Neural progenitor cell (in vitro differentiated cells): ENCODE data around the gene AGK.

Experiments used
- CTCF ChIP-seq: fragments of 200-600 bp; sonication (generic); IDR thresholded peaks from 2 replicates; pipeline ENCODE4 v1.5.1; 2017; ENCODE audit warnings: antibody characterized with exemption, mild to moderate bottlenecking
- EZH2 ChIP-seq: fragments of 200-600 bp; sonication (generic); IDR thresholded peaks from 2 replicates; pipeline ENCODE4 v1.6.1; 2017; ENCODE audit warnings: antibody characterized with exemption, mild to moderate bottlenecking, moderate library complexity

DNA sequence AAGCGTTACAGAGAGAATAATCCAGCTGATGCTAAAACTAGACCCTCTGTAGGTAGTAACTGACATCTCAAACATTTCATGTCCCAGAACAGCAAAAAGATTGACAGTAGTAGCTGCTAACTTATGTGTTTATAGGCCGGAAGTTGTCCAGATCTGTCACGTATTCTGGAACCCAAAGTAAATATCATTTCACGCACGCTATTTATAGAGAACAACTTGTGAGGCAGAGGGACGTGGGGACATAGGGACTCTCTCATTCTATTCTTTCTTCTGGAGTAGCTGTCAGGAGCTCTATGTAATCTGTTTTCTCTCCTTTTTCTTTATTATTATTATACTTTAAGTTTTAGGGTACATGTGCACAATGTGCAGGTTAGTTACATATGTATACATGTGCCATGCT, 22.3 kb downstream of the AGK start:
- no peak for TF ChIP-seq CTCF
- no peak for TF ChIP-seq EZH2
